HG03575 (cell line): Measurements from ENCODE around the gene PSMA1.

ENCODE experiments used
- ATAC-seq: cut with Tn5 transposase; IDR thresholded peaks from one replicate; pipeline ENCODE4 v1.9.1; 2021; ENCODE audit not compliant: unreplicated experiment, insufficient number of reproducible peaks, low FRiP score; ENCODE audit errors: extremely low read depth

The PSMA1 gene

GRCh38 chr11:14458377-14458776 lies 61.8 kb downstream of the PSMA1 start:
- no peak for ATAC-seq

GRCh38 chr11:14455648-14456430 lies 64.3 kb downstream of the PSMA1 start:
- ATAC-seq, result no peak
